Nephron (organoid): ENCODE results near the gene MLH1.

ENCODE experiments used
- H3K27ac Mint-ChIP-seq, 3 experiments: 2 replicates each; pipeline ENCODE4 v1.8.0; 2020; ENCODE audit warnings: mixed read lengths in 3 of 3, mild to moderate bottlenecking in 2 of 3, moderate library complexity in 1 of 3
- H3K27me3 Mint-ChIP-seq: 2 replicates; pipeline ENCODE4 v1.8.0; 2021; ENCODE audit warnings: low read depth, mild to moderate bottlenecking, moderate library complexity, mixed read lengths
- H3K36me3 Mint-ChIP-seq: 2 replicates; pipeline ENCODE4 v1.8.0; 2020; ENCODE audit warnings: low read depth, mixed read lengths
- H3K4me1 Mint-ChIP-seq: 2 replicates; pipeline ENCODE4 v1.8.0; 2020; ENCODE audit warnings: mixed read lengths
- H3K4me3 Mint-ChIP-seq, 3 experiments: 2 replicates each; pipeline ENCODE4 v1.8.0; 2020; ENCODE audit warnings: mild to moderate bottlenecking in 3 of 3, mixed read lengths in 3 of 3, moderate library complexity in 2 of 3
- H3K9me3 Mint-ChIP-seq: 2 replicates; pipeline ENCODE4 v1.8.0; 2020; ENCODE audit warnings: mixed read lengths
- TF ChIP-seq, protein P1 (sequence below), 3 experiments: fragments of 200-600 bp; sonication (generic); IDR thresholded peaks; one replicate each; pipeline ENCODE4 v1.5.0; 2021; ENCODE audit warnings: antibody characterized with exemption in 3 of 3; ENCODE audit not compliant: unreplicated experiment in 3 of 3

Gene MLH1

DNA sequence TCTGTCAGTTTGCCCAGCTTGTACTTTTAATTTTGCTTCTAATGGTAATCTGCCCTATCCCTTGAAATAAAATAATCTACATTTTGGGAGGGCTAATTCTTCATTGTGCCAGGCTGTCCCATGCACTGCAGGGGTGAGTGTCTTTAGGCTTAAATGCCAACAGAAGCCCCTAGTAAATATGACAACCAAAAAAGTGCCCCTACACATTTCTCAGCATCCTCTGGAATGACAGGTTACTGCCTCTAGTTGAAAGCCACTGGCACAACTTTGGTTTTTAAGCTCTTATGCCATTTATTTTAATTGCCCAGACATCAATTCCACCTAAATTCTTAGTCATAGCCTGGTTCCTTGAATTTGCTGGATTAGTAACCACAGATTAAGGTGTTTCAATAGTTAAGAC is 3.8 kb upstream of the MLH1 start:
- Mint-ChIP-seq H3K27me3 (no peaks in the 10 kb centered on the region), H3K27ac (no peak overlapping the region), H3K4me1 (peaks cover 38% of the 10 kb centered on the region), H3K36me3 (peaks cover 45% of the 10 kb centered on the region), H3K4me3 (peak overlapping the region; percentile 18 to 71 (median 44)), H3K9me3 (no peaks in the 10 kb centered on the region)
- TF ChIP-seq, protein P1, sequence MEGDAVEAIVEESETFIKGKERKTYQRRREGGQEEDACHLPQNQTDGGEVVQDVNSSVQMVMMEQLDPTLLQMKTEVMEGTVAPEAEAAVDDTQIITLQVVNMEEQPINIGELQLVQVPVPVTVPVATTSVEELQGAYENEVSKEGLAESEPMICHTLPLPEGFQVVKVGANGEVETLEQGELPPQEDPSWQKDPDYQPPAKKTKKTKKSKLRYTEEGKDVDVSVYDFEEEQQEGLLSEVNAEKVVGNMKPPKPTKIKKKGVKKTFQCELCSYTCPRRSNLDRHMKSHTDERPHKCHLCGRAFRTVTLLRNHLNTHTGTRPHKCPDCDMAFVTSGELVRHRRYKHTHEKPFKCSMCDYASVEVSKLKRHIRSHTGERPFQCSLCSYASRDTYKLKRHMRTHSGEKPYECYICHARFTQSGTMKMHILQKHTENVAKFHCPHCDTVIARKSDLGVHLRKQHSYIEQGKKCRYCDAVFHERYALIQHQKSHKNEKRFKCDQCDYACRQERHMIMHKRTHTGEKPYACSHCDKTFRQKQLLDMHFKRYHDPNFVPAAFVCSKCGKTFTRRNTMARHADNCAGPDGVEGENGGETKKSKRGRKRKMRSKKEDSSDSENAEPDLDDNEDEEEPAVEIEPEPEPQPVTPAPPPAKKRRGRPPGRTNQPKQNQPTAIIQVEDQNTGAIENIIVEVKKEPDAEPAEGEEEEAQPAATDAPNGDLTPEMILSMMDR (IDR thresholded peaks at IDR 0.05; ENCODE audit: unreplicated experiment in 3 of 3): no peak

DNA sequence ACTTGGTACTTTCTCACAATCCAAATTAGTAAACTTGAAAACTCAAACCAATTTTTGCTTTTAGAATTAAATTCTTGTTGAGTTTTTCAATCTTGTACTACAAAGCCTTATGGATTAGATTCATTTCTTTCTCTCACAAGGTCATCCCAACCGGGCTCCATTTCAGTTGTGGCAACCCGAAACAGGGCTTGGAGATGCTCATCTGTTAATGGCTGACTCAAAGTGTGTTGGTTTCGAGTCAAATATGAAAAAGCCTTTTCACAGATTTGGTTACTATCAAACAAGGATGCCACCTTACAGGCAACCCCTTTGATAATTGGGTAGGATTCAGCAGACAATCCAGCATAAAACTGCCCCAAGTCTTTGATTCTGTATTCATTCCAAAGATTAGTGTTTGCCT is 2.2 kb upstream of the MLH1 start:
- no peaks in the 10 kb centered on the region for H3K27me3 Mint-ChIP-seq
- TF ChIP-seq, protein P1 (IDR thresholded peaks at IDR 0.05; ENCODE audit: unreplicated experiment in 3 of 3): no peak
- peaks cover 38% of the 10 kb centered on the region for H3K4me1 Mint-ChIP-seq
- H3K4me3 Mint-ChIP-seq: no peak overlapping the region
- no peak overlapping the region for H3K27ac Mint-ChIP-seq
- H3K9me3 Mint-ChIP-seq: no peaks in the 10 kb centered on the region
- peaks cover 32% of the 10 kb centered on the region for H3K36me3 Mint-ChIP-seq

DNA sequence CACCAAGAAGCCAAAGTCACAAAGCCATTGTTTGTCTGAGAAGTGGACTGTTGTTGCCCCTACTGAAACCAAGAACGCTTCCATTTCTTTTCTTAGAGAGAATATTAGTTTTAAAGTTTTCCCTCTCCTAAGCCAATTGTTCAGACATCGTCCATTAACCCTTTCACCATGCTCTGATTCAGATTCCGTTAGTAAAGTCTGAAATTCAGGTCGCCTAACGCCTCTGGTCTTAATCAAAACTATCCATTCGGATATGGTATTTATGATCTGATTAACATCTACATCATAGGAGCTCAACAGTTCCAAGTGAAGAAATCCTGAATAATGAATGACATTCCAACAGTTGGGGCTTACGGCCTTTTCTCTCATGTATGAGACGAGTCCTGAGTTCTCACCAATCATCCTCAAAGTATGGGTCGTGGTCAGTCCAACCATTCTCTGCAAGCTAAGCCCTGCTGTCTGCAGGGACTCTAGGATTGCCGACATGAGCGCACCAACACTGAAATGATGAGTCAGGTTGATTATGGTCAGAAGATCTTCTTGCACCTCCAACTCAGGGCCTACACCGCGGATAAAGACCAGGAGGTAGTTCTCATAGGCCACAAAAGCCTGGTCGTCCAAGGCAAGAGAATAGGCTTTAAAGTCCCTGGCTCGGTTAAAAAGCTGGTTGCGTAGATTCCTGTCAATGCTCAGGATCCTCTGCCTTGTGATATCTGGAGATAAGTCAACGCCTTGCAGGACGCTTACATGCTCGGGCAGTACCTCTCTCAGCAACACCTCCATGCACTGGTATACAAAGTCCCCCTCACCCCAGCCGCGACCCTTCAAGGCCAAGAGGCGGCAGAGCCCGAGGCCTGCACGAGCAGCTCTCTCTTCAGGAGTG is 1.2 kb upstream of the MLH1 start:
- Mint-ChIP-seq H3K36me3 (peaks cover 36% of the 10 kb centered on the region), H3K27me3 (no peaks in the 10 kb centered on the region), H3K9me3 (no peaks in the 10 kb centered on the region), H3K4me3 (no peak overlapping the region), H3K4me1 (peaks cover 38% of the 10 kb centered on the region), H3K27ac (no peak overlapping the region)
- TF ChIP-seq, protein P1 (IDR thresholded peaks at IDR 0.05; ENCODE audit: unreplicated experiment in 3 of 3): no peak

DNA sequence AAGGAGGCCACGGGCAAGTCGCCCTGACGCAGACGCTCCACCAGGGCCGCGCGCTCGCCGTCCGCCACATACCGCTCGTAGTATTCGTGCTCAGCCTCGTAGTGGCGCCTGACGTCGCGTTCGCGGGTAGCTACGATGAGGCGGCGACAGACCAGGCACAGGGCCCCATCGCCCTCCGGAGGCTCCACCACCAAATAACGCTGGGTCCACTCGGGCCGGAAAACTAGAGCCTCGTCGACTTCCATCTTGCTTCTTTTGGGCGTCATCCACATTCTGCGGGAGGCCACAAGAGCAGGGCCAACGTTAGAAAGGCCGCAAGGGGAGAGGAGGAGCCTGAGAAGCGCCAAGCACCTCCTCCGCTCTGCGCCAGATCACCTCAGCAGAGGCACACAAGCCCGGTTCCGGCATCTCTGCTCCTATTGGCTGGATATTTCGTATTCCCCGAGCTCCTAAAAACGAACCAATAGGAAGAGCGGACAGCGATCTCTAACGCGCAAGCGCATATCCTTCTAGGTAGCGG is 452 bp upstream of the MLH1 start, which contains the start of gene EPM2AIP1:
EPM2AIP1 (minus strand) TSS at position 326 of the 520 bp plus-strand sequence; CDS start at position 272, 54 bp downstream.
- H3K36me3 Mint-ChIP-seq: peaks cover 37% of the 10 kb centered on the region
- no peak within 1 kb of the TSS for H3K4me3 Mint-ChIP-seq
- H3K27me3 Mint-ChIP-seq: no peaks in the 10 kb centered on the region
- TF ChIP-seq, protein P1 (IDR thresholded peaks at IDR 0.05; ENCODE audit: unreplicated experiment in 3 of 3): peak; percentile 26 to 39 (median 32)
- no peak within 1 kb of the TSS for H3K27ac Mint-ChIP-seq
- peaks cover 33% of the 10 kb centered on the region for H3K4me1 Mint-ChIP-seq
- H3K9me3 Mint-ChIP-seq: no peaks in the 10 kb centered on the region

DNA sequence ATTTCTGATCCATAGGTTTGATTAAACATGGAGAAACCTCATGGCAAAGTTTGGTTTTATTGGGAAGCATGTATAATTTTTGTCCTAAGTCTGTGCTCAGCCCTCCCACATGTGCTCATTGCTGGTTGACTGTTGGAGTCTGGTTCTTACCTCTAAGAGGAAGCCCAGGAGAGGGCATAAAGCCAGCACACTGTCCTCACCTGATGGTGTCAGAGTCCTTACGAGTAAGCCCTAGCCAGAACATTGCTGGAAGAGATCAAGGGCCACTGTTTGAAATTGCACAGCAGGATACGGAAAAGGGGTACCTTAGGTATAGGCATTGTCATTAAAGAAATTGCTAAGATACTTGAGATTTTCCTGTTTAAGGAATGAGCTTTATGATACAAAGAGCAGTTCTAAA is 21.3 kb downstream of the MLH1 start:
- H3K9me3 Mint-ChIP-seq: no peaks in the 10 kb centered on the region

More for the DNA sequence above, 21.3 kb downstream of the MLH1 start:
- Mint-ChIP-seq H3K27me3 (no peaks in the 10 kb centered on the region), H3K27ac (no peak overlapping the region), H3K4me1 (no peaks in the 10 kb centered on the region), H3K4me3 (no peak overlapping the region), H3K36me3 (peaks cover 62% of the 10 kb centered on the region)
- TF ChIP-seq, protein P1 (IDR thresholded peaks at IDR 0.05; ENCODE audit: unreplicated experiment in 3 of 3): no peak
